GM21717 (cell line): ENCODE data around the gene SCN11A.

Experiments
- ATAC-seq: cut with Tn5 transposase; IDR thresholded peaks from one replicate; pipeline ENCODE4 v1.9.1; 2021; ENCODE audit warnings: mild to moderate bottlenecking, moderate library complexity; ENCODE audit not compliant: unreplicated experiment

Gene SCN11A

DNA sequence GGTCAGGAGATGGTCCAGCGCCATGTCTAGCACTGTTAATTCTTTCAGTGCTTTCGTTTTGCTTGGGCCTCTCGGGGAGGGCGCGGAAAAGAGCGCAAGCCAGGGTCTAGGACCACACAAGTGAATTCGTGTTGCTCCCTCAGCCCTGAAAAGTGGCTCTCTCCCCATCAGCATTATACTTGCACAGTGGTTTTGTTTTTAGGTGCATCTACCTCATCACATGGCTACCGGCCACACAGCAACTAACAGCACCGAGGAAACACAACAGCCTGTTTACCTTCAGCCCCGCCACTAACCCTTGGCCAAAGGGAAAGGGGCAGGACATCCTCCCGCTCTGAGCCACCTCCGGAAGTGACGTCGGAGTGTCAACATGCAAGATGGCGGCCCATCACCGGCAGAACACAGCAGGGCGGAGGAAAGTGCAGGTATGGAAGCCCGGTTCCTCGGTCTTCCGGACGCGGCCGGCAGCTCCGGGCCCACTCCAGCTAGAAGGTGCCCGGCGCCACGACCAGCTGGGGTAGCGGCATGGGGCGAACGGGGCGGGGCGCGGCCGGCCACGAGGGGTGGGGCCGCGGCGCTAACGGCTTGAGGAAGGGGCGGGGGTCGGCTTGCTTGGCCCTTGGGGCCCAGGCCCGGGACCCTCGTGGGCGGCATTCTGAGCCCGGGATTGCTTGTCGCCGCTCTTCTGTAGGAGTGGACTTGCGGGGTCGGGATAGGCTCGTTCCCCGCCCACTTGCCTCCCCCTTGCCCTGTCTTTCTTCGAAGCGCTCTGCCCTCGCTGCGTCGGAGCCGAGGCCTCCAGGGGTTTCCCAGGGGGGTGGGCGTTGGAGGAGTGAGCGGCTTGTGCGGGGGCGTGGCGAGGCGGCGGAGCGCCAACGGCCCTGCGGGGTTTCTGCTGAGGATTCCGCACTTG is at the start of gene SCN11A, which contains the start of gene WDR48:
Gene SCN11A (minus strand): TSS at position 296 of the 913 bp plus-strand sequence. CDS start 101,582 bp downstream, outside the sequence.
Gene WDR48 (plus strand): TSS at position 368 of the 913 bp plus-strand sequence. CDS start 10 bp downstream, at position 378.
- peak; percentile 99 for ATAC-seq

- peak; percentile 59 for ATAC-seq
Measured at GRCh38 chr3:39101022-39101689, 49.4 kb upstream of the SCN11A start.

- ATAC-seq: no peak
Measured at GRCh38 chr3:39100500-39100886, 48.7 kb upstream of the SCN11A start.

DNA sequence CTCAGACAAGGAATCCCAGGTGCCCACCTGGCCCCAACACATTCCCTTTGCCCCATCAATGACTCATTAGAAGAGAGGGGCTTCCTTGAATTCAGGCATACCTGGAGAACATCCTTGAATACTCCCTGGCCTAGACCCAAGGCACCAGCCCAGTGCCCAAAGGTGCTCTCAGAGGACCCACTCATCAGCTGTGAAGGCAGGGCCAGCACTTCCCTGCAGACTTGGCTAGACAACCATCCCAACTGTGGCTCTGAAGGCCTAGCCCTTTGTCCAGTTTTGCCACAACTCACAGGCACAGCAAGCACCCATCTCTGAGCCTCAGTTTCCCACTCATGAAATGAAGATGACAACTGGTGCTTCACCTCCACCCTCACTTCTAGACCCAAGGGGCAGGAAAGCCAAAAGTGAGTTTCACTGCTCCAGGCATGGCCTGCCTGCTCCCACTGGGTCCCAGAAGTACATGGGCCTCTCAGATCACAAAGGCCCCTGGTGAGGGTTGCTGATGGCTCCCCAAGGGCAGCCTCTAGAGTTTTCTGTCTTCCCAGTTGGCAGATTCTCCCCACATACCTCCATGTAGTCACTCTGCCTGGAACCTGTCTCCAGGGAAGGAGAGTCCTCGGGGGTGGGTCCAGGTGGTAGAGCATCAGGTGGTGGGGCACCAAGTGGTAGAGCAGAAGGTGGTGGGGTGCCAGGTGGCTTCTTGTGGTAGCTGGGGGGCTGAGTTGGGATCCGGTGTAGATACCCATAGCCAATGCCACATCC is 48.2 kb upstream of the SCN11A start:
- no peak for ATAC-seq

GRCh38 chr3:39099242-39099641 is 47.5 kb upstream of the SCN11A start:
- no peak for ATAC-seq

DNA sequence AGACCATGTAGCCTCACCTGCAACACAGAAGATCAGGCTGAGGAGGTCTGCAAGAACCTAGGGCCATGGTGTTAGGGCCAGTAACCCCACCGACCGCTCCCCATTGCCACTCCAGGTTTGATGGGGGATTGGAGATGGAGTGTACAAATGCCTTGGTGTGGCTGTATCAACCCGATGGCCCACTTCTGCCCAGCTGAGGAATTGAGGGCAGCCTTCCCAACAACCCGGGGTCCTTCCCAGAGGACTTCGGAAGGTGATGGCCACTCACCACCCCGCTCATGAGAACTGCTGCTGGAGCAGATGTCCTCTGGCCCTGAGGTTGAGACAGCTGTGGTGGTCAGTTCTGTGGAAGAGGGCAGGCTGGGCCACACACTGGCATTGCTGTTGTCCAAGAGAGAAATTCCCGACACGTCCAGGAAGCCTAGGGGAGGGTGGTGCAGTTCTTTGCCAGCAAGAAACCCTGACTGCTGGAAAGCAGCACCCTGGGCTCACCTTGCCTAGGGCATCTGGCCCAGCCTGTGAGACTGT is 46.8 kb upstream of the SCN11A start:
- ATAC-seq: no peak

GRCh38 chr3:39097716-39098472 is 46.1 kb upstream of the SCN11A start:
- no peak for ATAC-seq

DNA sequence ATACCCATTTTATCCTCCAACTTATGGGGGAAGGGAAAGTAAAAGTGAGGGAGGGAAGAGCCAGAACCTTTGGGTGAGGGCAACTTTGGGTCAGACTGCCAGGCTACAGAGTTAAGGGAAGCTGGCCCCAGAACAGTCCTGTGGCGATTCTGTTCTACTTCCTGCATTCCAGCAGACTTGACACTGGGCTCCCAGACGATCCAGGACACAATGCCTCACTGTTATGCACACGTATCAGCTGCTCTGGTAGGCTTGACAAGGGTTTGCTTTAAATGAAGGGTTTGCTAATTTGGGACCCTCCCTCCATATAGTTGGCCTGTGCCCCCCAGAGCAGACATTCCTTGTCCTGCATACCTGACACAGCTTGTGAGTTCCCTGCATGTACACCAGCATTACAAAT is 45.0 kb upstream of the SCN11A start:
- ATAC-seq: no peak

- ATAC-seq: no peak
Measured at GRCh38 chr3:39095778-39096177, 44.0 kb upstream of the SCN11A start.

- ATAC-seq: no peak
Measured at GRCh38 chr3:39094851-39095677, 43.3 kb upstream of the SCN11A start.

DNA sequence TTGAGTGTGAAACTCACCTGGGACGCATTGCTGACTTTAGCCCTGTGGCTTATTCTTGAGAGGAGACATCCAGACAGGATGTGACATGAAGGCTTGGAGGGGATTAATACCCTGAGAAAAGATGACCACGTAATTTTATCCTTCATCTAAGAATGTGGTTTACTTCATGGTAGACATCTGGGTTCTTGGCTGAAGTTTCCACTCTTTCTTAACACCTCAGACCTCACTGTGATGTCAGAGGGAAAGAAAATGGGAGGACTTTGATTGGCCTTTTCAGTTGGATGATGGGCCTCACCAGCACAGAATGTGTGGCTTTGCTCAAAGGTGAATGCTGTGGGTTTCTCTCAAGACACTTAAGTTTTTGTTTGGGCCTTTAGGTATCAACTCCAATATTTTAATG is 39.2 kb upstream of the SCN11A start:
- ATAC-seq: no peak

DNA sequence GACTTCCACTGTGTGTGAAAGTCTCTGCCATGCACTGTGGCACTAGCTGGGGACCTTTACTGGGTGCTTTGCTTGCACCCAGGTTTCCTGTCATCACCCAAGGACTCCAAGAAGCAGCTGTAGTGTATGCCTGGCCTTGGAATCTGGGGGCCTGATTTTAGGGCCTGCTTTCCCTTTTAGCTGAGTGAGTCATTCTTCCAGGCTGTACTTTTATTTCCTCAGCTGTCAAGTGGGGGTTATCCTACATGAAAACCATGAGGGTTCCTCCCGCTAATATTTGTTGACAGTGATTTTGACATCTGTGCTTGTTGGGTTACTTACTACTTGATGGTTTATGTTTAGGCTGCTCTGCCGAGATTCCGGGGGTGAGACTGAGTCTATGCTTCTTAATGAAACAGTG is 37.1 kb upstream of the SCN11A start:
- ATAC-seq: no peak

DNA sequence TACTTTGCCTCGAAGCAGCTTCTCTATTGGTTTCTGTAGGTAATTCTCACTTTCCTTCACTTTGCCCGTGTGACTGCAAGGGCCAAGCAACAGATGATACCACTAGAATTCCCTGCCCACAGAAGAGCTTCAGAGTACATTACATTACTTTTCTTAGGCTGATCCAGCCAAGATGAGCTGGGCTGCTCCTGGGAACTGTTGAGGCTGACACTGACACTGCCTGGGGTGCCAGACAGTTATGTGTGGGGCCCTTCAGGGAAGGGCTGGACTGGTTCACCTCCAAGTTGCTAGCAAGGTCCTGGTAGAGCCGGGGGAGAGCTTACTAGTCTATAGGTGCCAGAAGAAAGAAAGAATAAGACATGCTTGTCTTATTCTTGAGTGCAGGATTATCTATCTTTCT is 36.7 kb upstream of the SCN11A start:
- ATAC-seq: no peak

DNA sequence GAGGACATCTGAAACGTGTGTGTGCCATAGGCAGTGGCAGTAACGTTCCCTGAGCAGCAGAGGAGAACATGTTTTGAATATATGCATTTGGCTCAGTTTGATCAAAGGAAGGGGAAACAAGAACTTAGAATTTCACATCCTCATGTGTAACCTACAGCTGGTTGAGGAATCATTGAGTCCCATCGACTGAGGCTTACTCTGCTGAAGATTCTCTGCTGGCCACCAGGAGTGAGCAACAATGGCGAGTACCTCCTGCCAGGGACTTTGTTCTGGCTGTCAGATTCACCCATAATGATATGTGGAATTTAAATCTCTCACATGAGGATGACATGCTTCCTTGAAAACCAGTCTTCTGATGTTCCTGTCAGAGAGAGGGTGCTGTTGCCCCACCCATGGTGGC is 34.4 kb upstream of the SCN11A start:
- peak; percentile 69 for ATAC-seq

DNA sequence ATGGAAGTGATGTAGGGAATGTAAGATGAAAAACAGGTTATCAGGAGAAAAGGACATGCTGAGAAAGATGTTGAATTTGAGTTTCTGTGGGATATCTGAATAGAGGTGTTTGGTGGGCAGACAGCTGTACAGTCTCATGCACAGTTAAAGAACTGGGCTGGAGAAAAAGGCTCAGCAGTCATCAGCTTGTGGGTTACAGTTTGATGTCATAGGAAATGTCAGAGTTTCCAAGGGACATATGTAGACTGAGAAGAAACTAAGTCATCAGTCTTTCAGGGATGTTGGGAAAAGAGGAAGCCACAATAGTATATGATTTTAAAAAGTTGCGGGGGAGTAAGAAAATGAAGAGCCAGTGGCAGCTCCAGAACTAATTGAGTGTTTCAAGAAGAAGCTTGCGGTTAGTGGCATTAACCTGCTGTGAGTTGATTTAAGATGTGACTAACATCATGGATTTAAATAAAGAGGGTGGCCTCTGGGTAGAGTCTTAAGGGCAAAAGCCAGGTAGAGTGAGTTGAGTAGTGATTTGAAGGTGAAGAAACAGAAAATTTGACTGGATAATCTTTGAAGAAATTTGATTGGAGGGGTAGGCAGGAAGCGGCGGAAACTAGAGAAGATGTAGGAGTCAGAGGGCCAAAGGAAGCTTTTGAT is 31.0 kb upstream of the SCN11A start:
- ATAC-seq: no peak

DNA sequence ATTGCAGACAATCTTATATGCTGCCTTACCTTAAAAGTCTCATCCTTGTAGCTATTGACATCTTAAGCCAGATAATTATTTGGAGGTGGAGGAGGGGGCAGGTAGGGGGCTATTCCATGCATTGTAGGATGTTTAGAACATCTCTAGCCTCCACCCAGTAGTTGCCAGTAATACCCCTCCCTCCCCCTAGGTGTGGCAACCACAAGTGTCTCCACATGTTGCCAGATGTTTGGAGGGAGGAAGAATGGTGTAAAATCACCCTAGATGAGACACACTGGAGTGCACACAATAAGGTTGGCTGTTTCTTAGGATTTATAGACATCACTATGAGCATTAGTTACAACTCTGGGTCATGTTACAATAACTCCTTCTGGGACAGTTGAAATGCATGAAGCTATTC is 28.3 kb upstream of the SCN11A start:
- ATAC-seq: no peak

- ATAC-seq: no peak
Measured at GRCh38 chr3:39079530-39079929, 27.8 kb upstream of the SCN11A start.

GRCh38 chr3:39075910-39076309 is 24.2 kb upstream of the SCN11A start:
- peak; percentile 72 for ATAC-seq

- ATAC-seq: no peak
Measured at GRCh38 chr3:39068556-39068955, 16.8 kb upstream of the SCN11A start.
